ENCODE results near the gene EFNA5. TPM values are rescaled to one million over a fixed set of nuclear protein-coding genes. Genes with fewer than 3 reads are reported as not detected.

Gene EFNA5
- total and polyA plus RNA-seq, 7 donors: 0.32 to 5.4 (median 2.1) TPM

GRCh38 chr5:107444300-107444699 lies 226.4 kb downstream of the EFNA5 start:
- Histone ChIP-seq H3K27me3 (ENCODE audit: insufficient read depth in 3 of 3, low read length in 2 of 3) (no peaks in the 10 kb centered on the region), H3K9me3 (no peaks in the 10 kb centered on the region), H3K4me3 (no peak overlapping the region), H3K36me3 (ENCODE audit: insufficient read depth in 1 of 2, low read depth in 1 of 2) (no peaks in the 10 kb centered on the region), H3K27ac (no peak overlapping the region), H3K4me1 (no peaks in the 10 kb centered on the region)
- no peak for ATAC-seq
- TF ChIP-seq, protein P1, sequence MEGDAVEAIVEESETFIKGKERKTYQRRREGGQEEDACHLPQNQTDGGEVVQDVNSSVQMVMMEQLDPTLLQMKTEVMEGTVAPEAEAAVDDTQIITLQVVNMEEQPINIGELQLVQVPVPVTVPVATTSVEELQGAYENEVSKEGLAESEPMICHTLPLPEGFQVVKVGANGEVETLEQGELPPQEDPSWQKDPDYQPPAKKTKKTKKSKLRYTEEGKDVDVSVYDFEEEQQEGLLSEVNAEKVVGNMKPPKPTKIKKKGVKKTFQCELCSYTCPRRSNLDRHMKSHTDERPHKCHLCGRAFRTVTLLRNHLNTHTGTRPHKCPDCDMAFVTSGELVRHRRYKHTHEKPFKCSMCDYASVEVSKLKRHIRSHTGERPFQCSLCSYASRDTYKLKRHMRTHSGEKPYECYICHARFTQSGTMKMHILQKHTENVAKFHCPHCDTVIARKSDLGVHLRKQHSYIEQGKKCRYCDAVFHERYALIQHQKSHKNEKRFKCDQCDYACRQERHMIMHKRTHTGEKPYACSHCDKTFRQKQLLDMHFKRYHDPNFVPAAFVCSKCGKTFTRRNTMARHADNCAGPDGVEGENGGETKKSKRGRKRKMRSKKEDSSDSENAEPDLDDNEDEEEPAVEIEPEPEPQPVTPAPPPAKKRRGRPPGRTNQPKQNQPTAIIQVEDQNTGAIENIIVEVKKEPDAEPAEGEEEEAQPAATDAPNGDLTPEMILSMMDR (IDR thresholded peaks at IDR 0.05): no peak
- no peak for DNase-seq
- intact Hi-C loops (cut with DNase I): no loop called here
- WGBS, 3 donors: 71 to 85% (median 82%) methylated on average over 3 of the region's 3 CpGs

DNA sequence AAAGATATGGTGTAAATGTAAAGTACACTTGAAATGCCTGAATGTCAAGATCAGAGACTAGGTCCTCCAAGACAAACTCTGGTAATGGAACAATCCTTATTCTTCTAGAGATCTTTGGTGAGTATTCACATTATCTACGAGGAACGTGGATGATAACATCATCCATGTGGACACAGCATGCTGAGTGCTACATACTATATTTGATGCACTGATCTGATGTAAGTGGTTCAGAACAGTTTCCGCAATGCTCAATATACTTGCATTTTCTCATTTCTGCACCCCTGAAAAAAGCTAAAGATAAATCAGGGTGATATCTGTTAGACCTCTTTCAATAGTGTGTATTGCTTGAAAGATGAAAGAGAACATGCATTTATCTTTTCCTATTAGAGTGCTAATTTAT lies 226.8 kb downstream of the EFNA5 start:
- 94 to 97% (median 95%) methylated on average over 3 of the region's 3 CpGs for WGBS, 3 donors
- Histone ChIP-seq H3K36me3 (ENCODE audit: insufficient read depth in 1 of 2, low read depth in 1 of 2) (no peaks in the 10 kb centered on the region), H3K9me3 (no peaks in the 10 kb centered on the region), H3K27ac (no peak overlapping the region), H3K27me3 (ENCODE audit: insufficient read depth in 3 of 3, low read length in 2 of 3) (no peaks in the 10 kb centered on the region), H3K4me1 (no peaks in the 10 kb centered on the region), H3K4me3 (no peak overlapping the region)
- TF ChIP-seq, protein P1 (IDR thresholded peaks at IDR 0.05): no peak
- DNase-seq: no peak
- ATAC-seq: no peak
- intact Hi-C loops (cut with DNase I): no loop called here

DNA sequence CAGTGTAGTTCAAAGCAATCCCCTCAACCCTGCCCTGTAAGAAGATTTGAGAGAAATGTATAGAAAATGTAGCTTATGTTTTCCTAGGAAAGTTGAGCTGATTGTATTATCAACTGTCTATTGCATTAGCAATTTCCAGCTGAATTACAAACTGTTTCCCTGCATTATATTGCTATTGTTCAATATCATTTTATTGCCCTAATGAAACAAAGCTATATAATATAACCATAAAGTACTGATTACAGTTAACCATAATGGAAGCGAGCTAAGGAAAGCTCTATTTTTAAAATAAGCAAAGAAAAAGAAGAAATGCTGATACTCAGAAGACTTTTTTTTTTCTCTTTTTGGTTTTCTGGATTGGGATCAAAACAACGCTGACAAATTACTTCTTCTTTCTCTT lies 228.3 kb downstream of the EFNA5 start:
- Histone ChIP-seq H3K4me1 (no peaks in the 10 kb centered on the region), H3K27ac (no peak overlapping the region), H3K36me3 (ENCODE audit: insufficient read depth in 1 of 2, low read depth in 1 of 2) (no peaks in the 10 kb centered on the region), H3K9me3 (no peaks in the 10 kb centered on the region), H3K4me3 (no peak overlapping the region), H3K27me3 (ENCODE audit: insufficient read depth in 3 of 3, low read length in 2 of 3) (no peaks in the 10 kb centered on the region)
- TF ChIP-seq, protein P1 (IDR thresholded peaks at IDR 0.05): no peak
- ATAC-seq: no peak
- WGBS, 3 donors: 68 to 82% (median 80%) methylated on average over 2 of the region's 2 CpGs
- intact Hi-C loops (cut with DNase I): no loop called here
- DNase-seq: no peak

- Histone ChIP-seq H3K9me3 (no peaks in the 10 kb centered on the region), H3K4me1 (no peaks in the 10 kb centered on the region), H3K27ac (no peak overlapping the region), H3K4me3 (no peak overlapping the region), H3K27me3 (ENCODE audit: insufficient read depth in 3 of 3, low read length in 2 of 3) (no peaks in the 10 kb centered on the region), H3K36me3 (ENCODE audit: insufficient read depth in 1 of 2, low read depth in 1 of 2) (no peaks in the 10 kb centered on the region)
- intact Hi-C loops (cut with DNase I): no loop called here
- ATAC-seq (no peak), DNase-seq (no peak)
- TF ChIP-seq, protein P1 (IDR thresholded peaks at IDR 0.05): no peak
- 91 to 93% (median 93%) methylated on average over 2 of the region's 2 CpGs for WGBS, 3 donors
Observed at GRCh38 chr5:107439832-107440231, 230.9 kb downstream of the EFNA5 start.

- DNase-seq: no peak
- Histone ChIP-seq H3K9me3 (no peaks in the 10 kb centered on the region), H3K4me1 (no peaks in the 10 kb centered on the region), H3K27ac (no peak overlapping the region), H3K4me3 (no peak overlapping the region), H3K27me3 (ENCODE audit: insufficient read depth in 3 of 3, low read length in 2 of 3) (no peaks in the 10 kb centered on the region), H3K36me3 (ENCODE audit: insufficient read depth in 1 of 2, low read depth in 1 of 2) (no peaks in the 10 kb centered on the region)
- TF ChIP-seq, protein P1 (IDR thresholded peaks at IDR 0.05): no peak
- intact Hi-C loops (cut with DNase I): no loop called here
- 79 to 86% (median 83%) methylated on average over 6 of the region's 6 CpGs for WGBS, 3 donors
- ATAC-seq: no peak
Observed at GRCh38 chr5:107437986-107438510, 232.7 kb downstream of the EFNA5 start.

Data from psoas muscle (tissue), 8 donors.